ENCODE data around the gene RPS23.

GRCh38 chr5:82259172-82259800 lies 18.9 kb downstream of the RPS23 start:
- peak in 3 of 6 experiments; percentile 23 to 39 (median 34) for TF ChIP-seq CTCF (IDR thresholded peaks at IDR 0.05)
- no peak for TF ChIP-seq POLR2A (IDR thresholded peaks at IDR 0.05)

Data from thyroid gland (tissue), 4 donors.